Measurements from ENCODE around the gene KCNQ5.

Gene KCNQ5

GRCh38 chr6:72865467-72865866 lies 243.6 kb downstream of the KCNQ5 start:
- H3K27ac ChIP-seq (ENCODE audit: low read length), result no peak overlapping the region
- no peaks in the 10 kb centered on the region for H4K20me1 ChIP-seq (ENCODE audit: insufficient read depth, low read length)
- TF ChIP-seq EZH2phosphoT487 (IDR thresholded peaks at IDR 0.05; ENCODE audit: low read depth) (no peak), CTCF (IDR thresholded peaks at IDR 0.05; ENCODE audit: low read depth, low read length) (no peak)

GRCh38 chr6:72869621-72870020 lies 247.8 kb downstream of the KCNQ5 start:
- Histone ChIP-seq H3K9ac (ENCODE audit: low read length) (no peak overlapping the region), H3K9me3 (ENCODE audit: insufficient read depth, low read length) (no peaks in the 10 kb centered on the region), H3K36me3 (replicated peaks; ENCODE audit: low read depth, low read length) (no peaks in the 10 kb centered on the region), H3K79me2 (ENCODE audit: low read length) (no peaks in the 10 kb centered on the region), H3K4me2 (ENCODE audit: low read length) (no peak overlapping the region), H3K4me3 (ENCODE audit: low read length) (no peak overlapping the region), H2AFZ (ENCODE audit: low read depth, low read length) (no peak overlapping the region), H3K27me3 (ENCODE audit: low read depth, low read length) (no peaks in the 10 kb centered on the region), H3K4me1 (ENCODE audit: low read length) (no peaks in the 10 kb centered on the region), H4K20me1 (ENCODE audit: insufficient read depth, low read length) (no peaks in the 10 kb centered on the region), H3K27ac (ENCODE audit: low read length) (no peak overlapping the region)
- no peak for TF ChIP-seq EZH2phosphoT487 (IDR thresholded peaks at IDR 0.05; ENCODE audit: low read depth)
- no peak for TF ChIP-seq CTCF (IDR thresholded peaks at IDR 0.05; ENCODE audit: low read depth, low read length)

More at GRCh38 chr6:72865467-72865866, 243.6 kb downstream of the KCNQ5 start:
- Histone ChIP-seq H3K36me3 (replicated peaks; ENCODE audit: low read depth, low read length) (no peaks in the 10 kb centered on the region), H3K9me3 (ENCODE audit: insufficient read depth, low read length) (no peaks in the 10 kb centered on the region), H3K4me3 (ENCODE audit: low read length) (no peak overlapping the region), H3K4me1 (ENCODE audit: low read length) (peaks cover 8% of the 10 kb centered on the region), H3K4me2 (ENCODE audit: low read length) (no peak overlapping the region), H3K9ac (ENCODE audit: low read length) (no peak overlapping the region), H2AFZ (ENCODE audit: low read depth, low read length) (no peak overlapping the region), H3K79me2 (ENCODE audit: low read length) (no peaks in the 10 kb centered on the region), H3K27me3 (ENCODE audit: low read depth, low read length) (no peaks in the 10 kb centered on the region)

- no peak for TF ChIP-seq EZH2phosphoT487 (IDR thresholded peaks at IDR 0.05; ENCODE audit: low read depth)
Measured at GRCh38 chr6:72873433-72873832, 251.6 kb downstream of the KCNQ5 start.

GRCh38 chr6:72876256-72876655 lies 254.4 kb downstream of the KCNQ5 start:
- no peaks in the 10 kb centered on the region for H3K79me2 ChIP-seq (ENCODE audit: low read length)
- H3K9ac ChIP-seq (ENCODE audit: low read length), result no peak overlapping the region
- H3K4me2 ChIP-seq (ENCODE audit: low read length), result no peak overlapping the region

More at GRCh38 chr6:72873433-72873832, 251.6 kb downstream of the KCNQ5 start:
- Histone ChIP-seq H4K20me1 (ENCODE audit: insufficient read depth, low read length) (no peaks in the 10 kb centered on the region), H3K9ac (ENCODE audit: low read length) (no peak overlapping the region), H3K4me1 (ENCODE audit: low read length) (no peaks in the 10 kb centered on the region), H3K27ac (ENCODE audit: low read length) (no peak overlapping the region), H3K79me2 (ENCODE audit: low read length) (no peaks in the 10 kb centered on the region), H3K4me2 (ENCODE audit: low read length) (no peak overlapping the region), H3K9me3 (ENCODE audit: insufficient read depth, low read length) (no peaks in the 10 kb centered on the region), H3K27me3 (ENCODE audit: low read depth, low read length) (no peaks in the 10 kb centered on the region), H3K36me3 (replicated peaks; ENCODE audit: low read depth, low read length) (no peaks in the 10 kb centered on the region), H3K4me3 (ENCODE audit: low read length) (no peak overlapping the region), H2AFZ (ENCODE audit: low read depth, low read length) (no peak overlapping the region)

More at GRCh38 chr6:72876256-72876655, 254.4 kb downstream of the KCNQ5 start:
- H3K27ac ChIP-seq (ENCODE audit: low read length), result no peak overlapping the region
- TF ChIP-seq CTCF (IDR thresholded peaks at IDR 0.05; ENCODE audit: low read depth, low read length), result no peak
- TF ChIP-seq EZH2phosphoT487 (IDR thresholded peaks at IDR 0.05; ENCODE audit: low read depth), result no peak
- no peak overlapping the region for H2AFZ ChIP-seq (ENCODE audit: low read depth, low read length)
- H3K4me1 ChIP-seq (ENCODE audit: low read length), result no peaks in the 10 kb centered on the region
- H3K36me3 ChIP-seq (replicated peaks; ENCODE audit: low read depth, low read length), result no peaks in the 10 kb centered on the region
- H3K4me3 ChIP-seq (ENCODE audit: low read length), result no peak overlapping the region
- no peaks in the 10 kb centered on the region for H3K9me3 ChIP-seq (ENCODE audit: insufficient read depth, low read length)
- no peaks in the 10 kb centered on the region for H4K20me1 ChIP-seq (ENCODE audit: insufficient read depth, low read length)
- no peaks in the 10 kb centered on the region for H3K27me3 ChIP-seq (ENCODE audit: low read depth, low read length)
